LHCN-M2 (cell line): ENCODE data around the gene RHBDL3. TPM values are rescaled to one million over a fixed set of nuclear protein-coding genes. Genes with fewer than 3 reads are reported as not detected.

Experiments
- DNase-seq: peaks from one replicate; pipeline ENCODE4 v3.0.0-alpha.2; 2012; ENCODE audit warnings: low read depth
- total RNA-seq: library from RNA; depleted of rRNA; stranded (reverse); fragments of >200 nt; gene quantifications from 2 replicates; pipeline ENCODE4 v1.2.3, GENCODE V29; 2014; rRNA removed

Gene RHBDL3
- total RNA-seq, 1 experiment from 2014 or later = 0.57 TPM

- DNase-seq = no peak
Measured at GRCh38 chr17:32356750-32357149, 91.1 kb downstream of the RHBDL3 start.

DNA sequence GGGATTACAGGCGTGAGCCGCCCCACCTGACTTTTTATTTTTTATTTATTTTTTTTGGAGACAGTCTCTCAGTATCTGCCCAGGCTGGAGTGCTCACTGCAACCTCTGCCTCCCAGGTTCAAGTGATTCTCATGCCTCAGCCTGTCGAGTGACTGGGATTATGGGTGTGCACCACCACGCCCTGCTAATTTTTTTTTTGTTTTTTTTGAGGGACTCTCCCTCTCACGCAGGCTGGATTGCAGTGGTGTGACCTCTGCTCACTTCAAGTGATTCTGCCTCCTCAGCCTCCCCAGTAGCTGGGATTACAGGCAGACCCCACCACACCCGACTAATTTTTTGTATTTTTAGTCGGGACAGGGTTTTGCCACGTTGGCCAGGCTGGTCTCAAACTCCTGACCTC lies 92.0 kb downstream of the RHBDL3 start:
- DNase-seq = no peak

DNA sequence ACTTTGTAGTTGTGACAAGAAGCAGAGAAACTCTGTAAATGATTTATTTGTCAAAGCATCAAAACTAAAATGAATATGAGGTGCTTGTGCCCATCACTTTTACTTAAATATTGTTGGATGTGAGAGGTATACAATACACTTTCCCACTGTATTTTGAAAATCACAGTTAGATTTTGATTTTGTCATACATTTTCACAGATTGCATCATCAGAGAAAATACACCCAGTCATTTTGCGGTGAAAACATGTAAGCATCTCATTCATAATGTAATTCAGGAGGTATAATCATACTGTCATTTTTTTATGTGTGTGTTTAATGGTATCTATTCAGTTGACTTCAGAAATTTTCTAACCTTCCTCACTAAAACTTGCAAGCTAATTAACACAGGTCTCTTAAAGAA lies 95.6 kb downstream of the RHBDL3 start:
- DNase-seq = no peak

DNA sequence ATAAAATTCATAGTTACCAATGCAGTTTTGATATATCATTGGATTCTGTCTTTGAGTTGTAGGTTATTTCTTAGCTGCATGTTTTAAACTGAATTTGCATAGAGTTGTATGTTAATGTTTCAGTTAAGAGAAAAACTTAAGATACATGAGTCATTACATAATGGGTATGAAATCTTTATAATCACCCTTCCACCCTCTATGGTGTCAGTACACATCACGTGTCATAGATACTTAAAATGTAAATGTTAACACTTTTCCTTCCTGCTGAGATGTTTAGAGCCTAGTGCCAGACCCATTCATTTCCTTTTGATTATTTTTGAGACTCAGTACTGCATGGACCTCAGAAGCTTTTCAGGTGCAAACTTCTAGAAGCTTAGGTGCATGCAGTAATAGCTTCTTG lies 104.8 kb downstream of the RHBDL3 start:
- DNase-seq = no peak

Other genes starting within 250 kb of the RHBDL3 start
- 25.9 and 28.5 TPM in 2 replicates for gene RHOT1, start 123.3 kb upstream of the RHBDL3 start, total RNA-seq
- 12.8 and 16.4 TPM in 2 replicates for gene C17orf75, start 76.3 kb downstream of the RHBDL3 start, total RNA-seq
- 141 and 157 TPM in 2 replicates for gene ZNF207, start 84.3 kb downstream of the RHBDL3 start, total RNA-seq
- gene PSMD11, start 178.7 kb downstream of the RHBDL3 start, total RNA-seq = 96.0 and 100.0 TPM in 2 replicates
- gene CDK5R1, start 221.2 kb downstream of the RHBDL3 start, total RNA-seq = 4.2 and 8.6 TPM in 2 replicates